ENCODE data around the gene TBXAS1. TPM values are rescaled to one million over a fixed set of nuclear protein-coding genes. Genes with fewer than 3 reads are reported as not detected.

Gene TBXAS1
- total and polyA plus RNA-seq, 2 donors from 2014 or later: 14.2 to 33.6 TPM

DNA sequence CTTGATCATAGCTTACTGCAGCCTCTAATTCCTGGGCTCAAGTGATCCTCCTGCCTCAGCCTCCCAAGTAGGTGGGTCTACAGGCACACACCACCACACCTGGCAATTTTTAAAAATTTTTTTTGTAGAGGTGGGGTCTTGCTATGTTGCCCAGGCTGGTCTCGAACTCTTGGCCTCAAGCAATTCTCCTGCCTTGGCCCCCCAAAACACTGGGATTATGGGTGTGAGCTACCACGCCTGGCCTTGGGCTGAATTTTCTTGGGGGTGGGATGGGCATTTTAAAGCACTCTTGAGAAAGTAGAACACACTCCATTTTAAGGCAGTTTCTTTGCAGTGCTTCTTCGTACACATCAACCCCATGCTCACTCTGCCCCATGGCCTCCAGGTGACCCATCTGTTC, 28.7 kb downstream of the TBXAS1 start:
- no peak overlapping the region for H3K4me3 ChIP-seq (ENCODE audit: low read length in 3 of 3)
- no peaks in the 10 kb centered on the region for H3K36me3 ChIP-seq (ENCODE audit: control insufficient read depth in 2 of 3, insufficient read depth in 3 of 3, low read length in 3 of 3)
- no peaks in the 10 kb centered on the region for H3K4me1 ChIP-seq (ENCODE audit: control insufficient read depth in 2 of 3, insufficient read depth in 2 of 3, low read depth in 1 of 3, low read length in 3 of 3)
- intact Hi-C loops (cut with DNase I): no loop called here
- H3K27me3 ChIP-seq (ENCODE audit: control insufficient read depth, insufficient read depth, low read length): no peaks in the 10 kb centered on the region
- H3K9ac ChIP-seq (ENCODE audit: low read length in 3 of 3): no peak overlapping the region
- no peaks in the 10 kb centered on the region for H3K9me3 ChIP-seq (ENCODE audit: control insufficient read depth in 2 of 3, insufficient read depth in 1 of 3, low read length in 3 of 3)
- FAIRE-seq (no peak), DNase-seq (no peak)
- no peak overlapping the region for H3K27ac ChIP-seq (ENCODE audit: low read depth in 2 of 2, low read length in 2 of 2)
- TF ChIP-seq, protein P1, sequence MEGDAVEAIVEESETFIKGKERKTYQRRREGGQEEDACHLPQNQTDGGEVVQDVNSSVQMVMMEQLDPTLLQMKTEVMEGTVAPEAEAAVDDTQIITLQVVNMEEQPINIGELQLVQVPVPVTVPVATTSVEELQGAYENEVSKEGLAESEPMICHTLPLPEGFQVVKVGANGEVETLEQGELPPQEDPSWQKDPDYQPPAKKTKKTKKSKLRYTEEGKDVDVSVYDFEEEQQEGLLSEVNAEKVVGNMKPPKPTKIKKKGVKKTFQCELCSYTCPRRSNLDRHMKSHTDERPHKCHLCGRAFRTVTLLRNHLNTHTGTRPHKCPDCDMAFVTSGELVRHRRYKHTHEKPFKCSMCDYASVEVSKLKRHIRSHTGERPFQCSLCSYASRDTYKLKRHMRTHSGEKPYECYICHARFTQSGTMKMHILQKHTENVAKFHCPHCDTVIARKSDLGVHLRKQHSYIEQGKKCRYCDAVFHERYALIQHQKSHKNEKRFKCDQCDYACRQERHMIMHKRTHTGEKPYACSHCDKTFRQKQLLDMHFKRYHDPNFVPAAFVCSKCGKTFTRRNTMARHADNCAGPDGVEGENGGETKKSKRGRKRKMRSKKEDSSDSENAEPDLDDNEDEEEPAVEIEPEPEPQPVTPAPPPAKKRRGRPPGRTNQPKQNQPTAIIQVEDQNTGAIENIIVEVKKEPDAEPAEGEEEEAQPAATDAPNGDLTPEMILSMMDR (IDR thresholded peaks at IDR 0.05; ENCODE audit: borderline replicate concordance, extremely low read depth, insufficient read depth): no peak

DNA sequence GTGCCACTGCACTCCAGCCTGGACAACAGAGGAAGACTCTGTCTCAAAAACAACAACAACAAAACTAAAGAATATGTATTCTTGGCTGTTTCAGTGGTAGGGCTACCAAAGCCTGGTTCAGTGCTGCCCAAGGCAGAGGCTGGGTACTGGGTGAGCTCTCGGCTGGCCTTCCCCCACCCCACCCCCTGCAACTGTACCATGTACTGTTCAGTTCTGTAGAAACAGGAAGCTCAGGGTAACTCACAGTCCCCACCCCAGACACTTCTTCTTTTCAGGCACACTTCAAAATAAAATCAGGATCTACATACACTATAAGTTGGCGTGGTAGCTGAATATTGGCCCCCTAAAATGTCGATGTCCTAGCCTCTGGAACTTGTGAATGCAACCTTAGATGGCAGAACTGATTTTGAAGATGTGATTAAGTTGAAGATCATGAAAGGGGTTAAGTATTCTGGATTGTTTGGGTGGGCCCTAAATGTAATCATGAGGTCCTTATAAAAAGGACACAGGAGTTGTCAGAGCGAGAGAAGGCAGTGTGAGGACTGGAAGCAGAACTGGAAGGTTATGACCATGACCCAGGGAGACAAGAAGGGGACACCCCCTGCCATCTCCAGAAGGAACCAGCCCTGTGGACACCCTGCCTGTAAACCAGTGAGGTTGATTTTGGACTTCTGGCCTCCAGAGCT, 31.2 kb downstream of the TBXAS1 start:
- TF ChIP-seq, protein P1 (IDR thresholded peaks at IDR 0.05; ENCODE audit: borderline replicate concordance, extremely low read depth, insufficient read depth): no peak
- Histone ChIP-seq H3K9ac (ENCODE audit: low read length in 3 of 3) (no peak overlapping the region), H3K4me1 (ENCODE audit: control insufficient read depth in 2 of 3, insufficient read depth in 2 of 3, low read depth in 1 of 3, low read length in 3 of 3) (no peaks in the 10 kb centered on the region), H3K27me3 (ENCODE audit: control insufficient read depth, insufficient read depth, low read length) (no peaks in the 10 kb centered on the region), H3K27ac (ENCODE audit: low read depth in 2 of 2, low read length in 2 of 2) (no peak overlapping the region), H3K36me3 (ENCODE audit: control insufficient read depth in 2 of 3, insufficient read depth in 3 of 3, low read length in 3 of 3) (no peaks in the 10 kb centered on the region), H3K9me3 (ENCODE audit: control insufficient read depth in 2 of 3, insufficient read depth in 1 of 3, low read length in 3 of 3) (no peaks in the 10 kb centered on the region), H3K4me3 (ENCODE audit: low read length in 3 of 3) (no peak overlapping the region)
- no peak for FAIRE-seq
- DNase-seq: no peak
- intact Hi-C loops (cut with DNase I): no loop called here

DNA sequence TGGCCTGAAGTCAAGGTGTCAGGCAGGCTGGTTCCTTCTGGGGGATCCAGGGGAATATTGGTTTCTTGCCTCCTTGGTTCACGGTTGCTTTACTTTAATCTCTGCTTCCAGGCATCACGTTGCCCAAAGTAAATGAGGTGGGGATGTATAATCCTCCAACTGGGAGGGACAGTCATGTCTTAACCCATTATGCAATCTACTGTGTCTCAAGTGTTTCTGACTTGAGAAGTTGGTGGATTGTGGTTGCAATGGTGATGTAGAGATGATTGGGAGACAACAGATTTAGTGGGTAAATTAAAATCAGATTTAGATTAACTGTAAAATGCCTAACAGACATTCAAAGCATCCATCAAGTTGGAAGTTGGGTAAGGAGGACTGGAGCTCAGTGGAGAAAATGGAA, 32.7 kb downstream of the TBXAS1 start:
- DNase-seq: no peak
- FAIRE-seq: no peak
- TF ChIP-seq, protein P1 (IDR thresholded peaks at IDR 0.05; ENCODE audit: borderline replicate concordance, extremely low read depth, insufficient read depth): no peak
- no peaks in the 10 kb centered on the region for H3K36me3 ChIP-seq (ENCODE audit: control insufficient read depth in 2 of 3, insufficient read depth in 3 of 3, low read length in 3 of 3)
- H3K9me3 ChIP-seq (ENCODE audit: control insufficient read depth in 2 of 3, insufficient read depth in 1 of 3, low read length in 3 of 3): no peaks in the 10 kb centered on the region
- no peak overlapping the region for H3K9ac ChIP-seq (ENCODE audit: low read length in 3 of 3)
- H3K4me3 ChIP-seq (ENCODE audit: low read length in 3 of 3): no peak overlapping the region
- no peak overlapping the region for H3K27ac ChIP-seq (ENCODE audit: low read depth in 2 of 2, low read length in 2 of 2)
- intact Hi-C loops (cut with DNase I): no loop called here
- no peaks in the 10 kb centered on the region for H3K4me1 ChIP-seq (ENCODE audit: control insufficient read depth in 2 of 3, insufficient read depth in 2 of 3, low read depth in 1 of 3, low read length in 3 of 3)
- H3K27me3 ChIP-seq (ENCODE audit: control insufficient read depth, insufficient read depth, low read length): no peaks in the 10 kb centered on the region

Data from kidney (tissue), 14 donors.